Stimulated activated CD4-positive, alpha-beta T cell treated with anti-CD3 and anti-CD28 coated beads, Interleukin-2, amount 100 ng/mL, for 4 hours (primary cell): ENCODE measurements around the gene GALNT18.

Source experiments
- DNase-seq: peaks from one replicate; pipeline ENCODE4 v3.0.0-alpha.2; 2020; ENCODE audit warnings: low read depth

The GALNT18 gene

GRCh38 chr11:11586465-11586864 is 35.3 kb downstream of the GALNT18 start:
- no peak for DNase-seq

- DNase-seq = no peak
Measured at GRCh38 chr11:11584937-11585336, 36.9 kb downstream of the GALNT18 start.

- no peak for DNase-seq
Measured at GRCh38 chr11:11584530-11584810, 37.3 kb downstream of the GALNT18 start.

GRCh38 chr11:11583801-11584529 is 37.8 kb downstream of the GALNT18 start:
- no peak for DNase-seq

- no peak for DNase-seq
Measured at GRCh38 chr11:11582011-11582701, 39.6 kb downstream of the GALNT18 start.

- no peak for DNase-seq
Measured at GRCh38 chr11:11581481-11581880, 40.3 kb downstream of the GALNT18 start.

- no peak for DNase-seq
Measured at GRCh38 chr11:11580841-11581411, 40.9 kb downstream of the GALNT18 start.

- DNase-seq = no peak
Measured at GRCh38 chr11:11580012-11580411, 41.8 kb downstream of the GALNT18 start.

GRCh38 chr11:11579012-11579988 is 42.5 kb downstream of the GALNT18 start:
- DNase-seq = no peak

- no peak for DNase-seq
Measured at GRCh38 chr11:11577932-11578911, 43.6 kb downstream of the GALNT18 start.

- no peak for DNase-seq
Measured at GRCh38 chr11:11577251-11577855, 44.5 kb downstream of the GALNT18 start.

GRCh38 chr11:11574373-11575287 is 47.2 kb downstream of the GALNT18 start:
- DNase-seq = no peak

- no peak for DNase-seq
Measured at GRCh38 chr11:11572386-11572785, 49.4 kb downstream of the GALNT18 start.

- no peak for DNase-seq
Measured at GRCh38 chr11:11571893-11572292, 49.9 kb downstream of the GALNT18 start.

GRCh38 chr11:11570823-11571222 is 51.0 kb downstream of the GALNT18 start:
- no peak for DNase-seq

GRCh38 chr11:11569936-11570491 is 51.8 kb downstream of the GALNT18 start:
- DNase-seq = no peak

- no peak for DNase-seq
Measured at GRCh38 chr11:11568651-11569229, 53.1 kb downstream of the GALNT18 start.

- no peak for DNase-seq
Measured at GRCh38 chr11:11567936-11568650, 53.7 kb downstream of the GALNT18 start.
